K562 (cell line): ENCODE data around the gene OLFML3. TPM values are rescaled to one million over a fixed set of nuclear protein-coding genes. Genes with fewer than 3 reads are reported as not detected.

Experiments
- GABPB2 ChIP-seq: fragments of 250-450 bp; sonication (Bioruptor Pico); conservative IDR thresholded peaks from 2 replicates; pipeline ENCODE4 v1.5.1; 2021; ENCODE audit warnings: mild to moderate bottlenecking
- IFI16 ChIP-seq: fragments of 250-450 bp; sonication (Bioruptor Pico); IDR thresholded peaks from 2 replicates; pipeline ENCODE4 v2.1.2; 2022; ENCODE audit warnings: mild to moderate bottlenecking, inconsistent platforms
- POLR2H ChIP-seq: IDR thresholded peaks from 2 replicates; pipeline ENCODE4 v1.6.1; 2016; ENCODE audit warnings: missing genetic modification characterization, low read depth, mild to moderate bottlenecking, control low read depth, missing compliant biosample characterization, moderate library complexity
- RB1 ChIP-seq: fragments of 450-650 bp; IDR thresholded peaks from 2 replicates; pipeline ENCODE4 v1.6.1; 2017; ENCODE audit warnings: low read depth, mild to moderate bottlenecking
- SPI1 ChIP-seq: IDR thresholded peaks from 2 replicates; pipeline ENCODE4 v1.6.1; 2011; ENCODE audit warnings: low read depth, low read length, control low read depth, borderline replicate concordance
- TAF1 ChIP-seq: IDR thresholded peaks from 2 replicates; pipeline ENCODE4 v1.6.1; 2011; ENCODE audit warnings: mild to moderate bottlenecking, low read length, moderate library complexity; ENCODE audit not compliant: insufficient read depth, control insufficient read depth, severe bottlenecking; ENCODE audit errors: extremely low read depth
- ZNF143 ChIP-seq: sonication (generic); formaldehyde crosslinking; IDR thresholded peaks from 2 replicates; pipeline ENCODE4 v1.9.0; 2022; ENCODE audit warnings: mild to moderate bottlenecking, missing genetic modification reagents
- ZNF263 ChIP-seq: sonication (generic); formaldehyde crosslinking; IDR thresholded peaks from 2 replicates; pipeline ENCODE4 v1.8.0; 2022; ENCODE audit warnings: mild to moderate bottlenecking, missing genetic modification reagents, borderline replicate concordance
- ZNF584 ChIP-seq: fragments of 200-800 bp; sonication (Bioruptor generic); IDR thresholded peaks from 2 replicates; pipeline ENCODE4 v1.6.1; 2016; ENCODE audit warnings: low read depth, mild to moderate bottlenecking, missing genetic modification characterization, missing compliant biosample characterization
- polyA plus RNA-seq, 8 experiments: library from polyadenylated mRNA; depleted of rRNA in 4 of 8; stranded (reverse) in 5 of 8; unstranded in 3 of 8; fragments of >200 nt; fragmentation: Nextera tagmentation in 2 of 8; fragmentation: Illumina TruSeq in 1 of 8; extraction: Ambion mirVana in 2 of 8; extraction: Trizol in 1 of 8; gene quantifications; 2 replicates each; pipeline versions ENCODE4 v1.2.1 to v1.2.3, GENCODE V29; 2011 to 2014; ENCODE audit warnings: inconsistent platforms in 1 of 8, missing spikeins in 1 of 8
- total RNA-seq, 7 experiments: library from RNA; depleted of rRNA in 6 of 7; stranded (reverse); fragments of >200 nt in 6 of 7; fragmentation: Illumina TruSeq in 2 of 7; extraction: Trizol in 2 of 7; gene quantifications; 2 replicates each; pipeline versions ENCODE4 v1.2.1 to v1.2.3, GENCODE V29; 2011 to 2021; ENCODE audit warnings: low replicate concordance in 1 of 7
- TF ChIP-seq, protein P1 (sequence below): fragments of 450-650 bp; conservative IDR thresholded peaks from 2 replicates; pipeline ENCODE4 v1.6.1; 2016; ENCODE audit warnings: missing genetic modification characterization, low read depth, mild to moderate bottlenecking, control low read depth, missing compliant biosample characterization
- TF ChIP-seq, protein P2 (sequence below): sonication (generic); formaldehyde crosslinking; IDR thresholded peaks from 2 replicates; pipeline ENCODE4 v1.4.0; 2020; ENCODE audit warnings: mild to moderate bottlenecking, missing genetic modification reagents
- TF ChIP-seq, protein P3 (sequence below), 2 experiments: fragments of 450-650 bp in 1 of 2; sonication (generic) in 1 of 2; formaldehyde crosslinking in 1 of 2; IDR thresholded peaks in 1 of 2; conservative IDR thresholded peaks in 1 of 2; 2 replicates each; pipeline versions ENCODE4 v1.6.1 to v1.8.1; 2016 to 2023; ENCODE audit warnings: mild to moderate bottlenecking in 2 of 2, moderate library complexity in 2 of 2, inconsistent platforms in 1 of 2, missing genetic modification reagents in 1 of 2
- TF ChIP-seq, protein P4 (sequence below): fragments of 250-450 bp; sonication (Bioruptor Pico); IDR thresholded peaks from 2 replicates; pipeline ENCODE4 v1.4.0; 2020; ENCODE audit warnings: mild to moderate bottlenecking, moderate library complexity, borderline replicate concordance
- TF ChIP-seq, protein P5 (sequence below): fragments of 250-450 bp; sonication (Bioruptor Pico); IDR thresholded peaks from 2 replicates; pipeline ENCODE4 v1.5.0; 2021
- TF ChIP-seq, protein P6 (sequence below), 2 experiments: fragments of 450-650 bp; IDR thresholded peaks; 2 replicates each; pipeline ENCODE4 v1.6.1; 2016

OLFML3 gene
- total and polyA plus RNA-seq, 9 of the 15 experiments (the other 6 are each of a cell fraction or from before 2014, with no cell fraction given) = 0.07 to 0.13 (median 0.07) TPM; not detected in 6

DNA sequence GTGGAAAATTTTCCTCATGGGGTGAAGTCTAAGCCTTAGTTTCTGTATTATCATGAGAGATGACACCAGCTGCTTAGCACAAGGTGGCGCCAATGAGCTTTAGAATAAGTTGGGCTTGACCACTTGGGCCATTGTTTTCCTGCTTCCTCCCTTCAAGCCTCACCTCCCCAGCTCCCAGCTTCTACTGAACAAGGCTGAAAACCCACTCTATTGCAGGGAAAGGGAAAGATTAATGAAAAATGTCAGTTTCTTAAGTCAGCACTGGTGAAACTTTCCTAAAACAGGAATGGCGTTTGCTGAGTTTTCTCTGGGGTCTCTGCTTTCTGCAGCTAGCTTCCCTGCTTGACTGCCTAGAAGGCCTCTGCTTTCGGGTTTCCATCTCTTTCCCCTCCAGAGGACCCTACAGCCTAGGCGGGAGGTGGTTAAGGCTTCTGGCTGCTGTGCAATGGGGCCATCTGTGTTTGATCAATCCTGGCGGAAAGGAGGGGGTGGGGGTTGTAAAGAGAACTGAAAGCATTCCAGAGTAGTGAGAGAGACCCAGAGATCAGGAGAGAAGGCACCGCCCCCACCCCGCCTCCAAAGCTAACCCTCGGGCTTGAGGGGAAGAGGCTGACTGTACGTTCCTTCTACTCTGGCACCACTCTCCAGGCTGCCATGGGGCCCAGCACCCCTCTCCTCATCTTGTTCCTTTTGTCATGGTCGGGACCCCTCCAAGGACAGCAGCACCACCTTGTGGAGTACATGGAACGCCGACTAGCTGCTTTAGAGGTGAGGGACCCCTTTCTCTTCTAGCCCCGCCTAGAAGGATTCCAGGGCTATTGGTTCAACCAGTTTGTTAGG, at the start of gene OLFML3 (continued):
- TF ChIP-seq, protein P1, sequence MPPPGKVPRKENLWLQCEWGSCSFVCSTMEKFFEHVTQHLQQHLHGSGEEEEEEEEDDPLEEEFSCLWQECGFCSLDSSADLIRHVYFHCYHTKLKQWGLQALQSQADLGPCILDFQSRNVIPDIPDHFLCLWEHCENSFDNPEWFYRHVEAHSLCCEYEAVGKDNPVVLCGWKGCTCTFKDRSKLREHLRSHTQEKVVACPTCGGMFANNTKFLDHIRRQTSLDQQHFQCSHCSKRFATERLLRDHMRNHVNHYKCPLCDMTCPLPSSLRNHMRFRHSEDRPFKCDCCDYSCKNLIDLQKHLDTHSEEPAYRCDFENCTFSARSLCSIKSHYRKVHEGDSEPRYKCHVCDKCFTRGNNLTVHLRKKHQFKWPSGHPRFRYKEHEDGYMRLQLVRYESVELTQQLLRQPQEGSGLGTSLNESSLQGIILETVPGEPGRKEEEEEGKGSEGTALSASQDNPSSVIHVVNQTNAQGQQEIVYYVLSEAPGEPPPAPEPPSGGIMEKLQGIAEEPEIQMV (tag) = no peak
- TF ChIP-seq ZNF584 (CRISPR knock-in tag) (no peak), ZNF263 (CRISPR knock-in tag) (no peak), POLR2H (tag) (no peak), ZNF143 (CRISPR knock-in tag) (no peak), IFI16 (CRISPR knock-in tag) (no peak), GABPB2 (no peak), RB1 (peak; percentile 17; the same call in 1 of the 2 replicates), TAF1 (no peak), SPI1 (peak; percentile 57; the same call in 1 of the 2 replicates)
- TF ChIP-seq, protein P2, sequence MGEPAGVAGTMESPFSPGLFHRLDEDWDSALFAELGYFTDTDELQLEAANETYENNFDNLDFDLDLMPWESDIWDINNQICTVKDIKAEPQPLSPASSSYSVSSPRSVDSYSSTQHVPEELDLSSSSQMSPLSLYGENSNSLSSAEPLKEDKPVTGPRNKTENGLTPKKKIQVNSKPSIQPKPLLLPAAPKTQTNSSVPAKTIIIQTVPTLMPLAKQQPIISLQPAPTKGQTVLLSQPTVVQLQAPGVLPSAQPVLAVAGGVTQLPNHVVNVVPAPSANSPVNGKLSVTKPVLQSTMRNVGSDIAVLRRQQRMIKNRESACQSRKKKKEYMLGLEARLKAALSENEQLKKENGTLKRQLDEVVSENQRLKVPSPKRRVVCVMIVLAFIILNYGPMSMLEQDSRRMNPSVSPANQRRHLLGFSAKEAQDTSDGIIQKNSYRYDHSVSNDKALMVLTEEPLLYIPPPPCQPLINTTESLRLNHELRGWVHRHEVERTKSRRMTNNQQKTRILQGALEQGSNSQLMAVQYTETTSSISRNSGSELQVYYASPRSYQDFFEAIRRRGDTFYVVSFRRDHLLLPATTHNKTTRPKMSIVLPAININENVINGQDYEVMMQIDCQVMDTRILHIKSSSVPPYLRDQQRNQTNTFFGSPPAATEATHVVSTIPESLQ = no peak
- TF ChIP-seq, protein P3, sequence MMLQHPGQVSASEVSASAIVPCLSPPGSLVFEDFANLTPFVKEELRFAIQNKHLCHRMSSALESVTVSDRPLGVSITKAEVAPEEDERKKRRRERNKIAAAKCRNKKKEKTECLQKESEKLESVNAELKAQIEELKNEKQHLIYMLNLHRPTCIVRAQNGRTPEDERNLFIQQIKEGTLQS (IDR thresholded peaks at IDR 0.05) = no peak
- TF ChIP-seq, protein P3 (CRISPR knock-in tag; conservative IDR thresholded peaks at IDR 0.05) = no peak
- TF ChIP-seq, protein P4, sequence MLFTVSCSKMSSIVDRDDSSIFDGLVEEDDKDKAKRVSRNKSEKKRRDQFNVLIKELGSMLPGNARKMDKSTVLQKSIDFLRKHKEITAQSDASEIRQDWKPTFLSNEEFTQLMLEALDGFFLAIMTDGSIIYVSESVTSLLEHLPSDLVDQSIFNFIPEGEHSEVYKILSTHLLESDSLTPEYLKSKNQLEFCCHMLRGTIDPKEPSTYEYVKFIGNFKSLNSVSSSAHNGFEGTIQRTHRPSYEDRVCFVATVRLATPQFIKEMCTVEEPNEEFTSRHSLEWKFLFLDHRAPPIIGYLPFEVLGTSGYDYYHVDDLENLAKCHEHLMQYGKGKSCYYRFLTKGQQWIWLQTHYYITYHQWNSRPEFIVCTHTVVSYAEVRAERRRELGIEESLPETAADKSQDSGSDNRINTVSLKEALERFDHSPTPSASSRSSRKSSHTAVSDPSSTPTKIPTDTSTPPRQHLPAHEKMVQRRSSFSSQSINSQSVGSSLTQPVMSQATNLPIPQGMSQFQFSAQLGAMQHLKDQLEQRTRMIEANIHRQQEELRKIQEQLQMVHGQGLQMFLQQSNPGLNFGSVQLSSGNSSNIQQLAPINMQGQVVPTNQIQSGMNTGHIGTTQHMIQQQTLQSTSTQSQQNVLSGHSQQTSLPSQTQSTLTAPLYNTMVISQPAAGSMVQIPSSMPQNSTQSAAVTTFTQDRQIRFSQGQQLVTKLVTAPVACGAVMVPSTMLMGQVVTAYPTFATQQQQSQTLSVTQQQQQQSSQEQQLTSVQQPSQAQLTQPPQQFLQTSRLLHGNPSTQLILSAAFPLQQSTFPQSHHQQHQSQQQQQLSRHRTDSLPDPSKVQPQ (CRISPR knock-in tag) = no peak
- TF ChIP-seq, protein P5, sequence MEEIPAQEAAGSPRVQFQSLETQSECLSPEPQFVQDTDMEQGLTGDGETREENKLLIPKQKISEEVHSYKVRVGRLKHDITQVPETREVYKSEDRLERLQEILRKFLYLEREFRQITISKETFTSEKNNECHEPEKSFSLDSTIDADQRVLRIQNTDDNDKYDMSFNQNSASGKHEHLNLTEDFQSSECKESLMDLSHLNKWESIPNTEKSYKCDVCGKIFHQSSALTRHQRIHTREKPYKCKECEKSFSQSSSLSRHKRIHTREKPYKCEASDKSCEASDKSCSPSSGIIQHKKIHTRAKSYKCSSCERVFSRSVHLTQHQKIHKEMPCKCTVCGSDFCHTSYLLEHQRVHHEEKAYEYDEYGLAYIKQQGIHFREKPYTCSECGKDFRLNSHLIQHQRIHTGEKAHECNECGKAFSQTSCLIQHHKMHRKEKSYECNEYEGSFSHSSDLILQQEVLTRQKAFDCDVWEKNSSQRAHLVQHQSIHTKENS (CRISPR knock-in tag) = no peak
- TF ChIP-seq, protein P6, sequence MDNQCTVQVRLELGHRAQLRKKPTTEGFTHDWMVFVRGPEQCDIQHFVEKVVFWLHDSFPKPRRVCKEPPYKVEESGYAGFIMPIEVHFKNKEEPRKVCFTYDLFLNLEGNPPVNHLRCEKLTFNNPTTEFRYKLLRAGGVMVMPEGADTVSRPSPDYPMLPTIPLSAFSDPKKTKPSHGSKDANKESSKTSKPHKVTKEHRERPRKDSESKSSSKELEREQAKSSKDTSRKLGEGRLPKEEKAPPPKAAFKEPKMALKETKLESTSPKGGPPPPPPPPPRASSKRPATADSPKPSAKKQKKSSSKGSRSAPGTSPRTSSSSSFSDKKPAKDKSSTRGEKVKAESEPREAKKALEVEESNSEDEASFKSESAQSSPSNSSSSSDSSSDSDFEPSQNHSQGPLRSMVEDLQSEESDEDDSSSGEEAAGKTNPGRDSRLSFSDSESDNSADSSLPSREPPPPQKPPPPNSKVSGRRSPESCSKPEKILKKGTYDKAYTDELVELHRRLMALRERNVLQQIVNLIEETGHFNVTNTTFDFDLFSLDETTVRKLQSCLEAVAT (IDR thresholded peaks at IDR 0.05) = no peak
